ENCODE measurements around the gene SPON1. TPM values are rescaled to one million over a fixed set of nuclear protein-coding genes. Genes with fewer than 3 reads are reported as not detected.
"Not testable (repeated sequence)": the region's sequence is repeated elsewhere in the genome, so short reads cannot be mapped to it uniquely, and the experiment has no call there.

The SPON1 gene
- total RNA-seq, 1 donor from 2014 or later, result 0.68 TPM

DNA sequence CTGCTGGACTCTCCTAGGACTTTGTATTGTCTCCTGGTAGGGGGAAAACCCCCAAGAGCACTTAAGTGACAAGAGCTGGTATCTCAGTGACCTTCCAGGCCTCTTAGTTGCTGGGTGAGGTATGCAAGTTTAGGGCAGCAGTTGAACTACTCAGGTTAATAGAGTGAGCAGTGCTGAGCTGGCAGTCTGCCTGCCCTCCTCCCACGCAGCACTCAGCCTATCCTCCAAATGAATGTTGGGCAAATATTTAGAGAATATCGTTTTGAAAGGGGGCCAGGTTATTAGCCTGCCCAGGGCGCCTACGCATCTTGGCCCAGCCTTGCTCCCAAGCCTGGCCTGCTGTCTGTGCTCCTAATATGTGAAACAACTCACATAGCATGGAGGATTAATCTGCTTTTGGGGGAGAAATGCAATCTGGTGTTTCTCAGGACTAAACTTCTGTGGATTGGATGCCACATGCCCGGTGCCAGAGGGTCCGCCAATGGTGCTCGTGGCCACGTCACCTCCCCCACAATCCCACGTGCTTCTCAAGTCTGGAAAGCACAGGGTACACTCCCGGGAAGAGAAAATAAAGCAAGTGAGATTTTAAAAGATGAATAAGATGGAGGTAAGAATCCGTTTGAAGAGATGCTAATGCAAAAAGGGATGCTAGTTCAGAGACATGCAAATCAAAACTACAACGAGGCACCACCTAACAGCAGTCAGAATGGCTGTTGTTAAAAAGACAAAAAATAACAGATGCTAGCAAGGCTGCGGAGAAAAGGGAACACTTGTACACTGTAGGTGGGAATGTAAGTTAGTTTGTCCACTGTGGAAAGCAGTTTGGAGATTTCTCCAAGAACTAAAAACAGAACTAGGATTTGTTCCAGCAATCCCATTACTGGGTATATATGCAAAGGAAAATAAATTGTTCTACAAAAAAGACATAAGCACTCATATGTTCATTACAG, 67.7 kb downstream of the SPON1 start:
- ATAC-seq, result peak; percentile 95

DNA sequence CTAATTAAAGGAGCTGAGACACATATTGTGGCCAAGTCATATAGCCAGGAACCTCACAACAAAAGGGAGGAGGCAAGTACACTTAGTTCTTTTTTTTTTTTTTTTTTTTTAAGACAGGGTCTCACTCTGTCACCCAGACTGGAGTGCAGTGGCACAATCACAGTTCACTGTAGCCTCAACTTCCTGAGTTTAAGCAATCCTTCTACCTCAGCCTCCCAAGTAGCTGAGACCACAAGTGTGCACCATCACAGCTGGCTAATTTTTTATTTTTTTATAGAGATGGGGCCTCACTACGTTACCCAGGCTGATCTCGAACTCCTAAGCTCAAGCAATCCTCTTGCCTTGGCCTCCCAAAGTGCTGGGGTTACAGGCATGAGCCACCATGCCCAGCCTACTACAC, 73.0 kb downstream of the SPON1 start:
- ATAC-seq; DNase-seq (ENCODE audit: low spot score): not testable (repeated sequence)

More for the DNA sequence above, 67.7 kb downstream of the SPON1 start:
- peak; percentile 81 for DNase-seq (ENCODE audit: low spot score)

DNA sequence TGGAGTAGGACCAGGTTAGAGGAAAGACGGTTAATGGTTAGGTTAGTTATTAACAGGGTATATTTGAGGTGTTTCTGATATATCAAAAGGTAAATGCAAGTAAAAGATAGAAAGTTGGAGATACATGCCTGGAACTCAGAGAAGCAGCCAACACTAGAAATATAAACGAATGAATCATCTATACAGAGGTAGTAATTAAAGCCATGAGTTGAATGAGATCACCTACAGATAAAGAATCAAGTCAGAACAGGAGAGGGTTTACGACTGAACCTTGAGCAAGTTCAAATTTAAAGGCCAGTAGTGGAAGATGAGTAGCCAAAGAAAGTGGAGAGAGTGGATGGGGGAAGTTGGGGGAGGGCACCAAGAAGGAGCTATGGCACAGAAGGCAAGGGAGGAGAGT, 73.9 kb downstream of the SPON1 start:
- no peak for ATAC-seq

DNA sequence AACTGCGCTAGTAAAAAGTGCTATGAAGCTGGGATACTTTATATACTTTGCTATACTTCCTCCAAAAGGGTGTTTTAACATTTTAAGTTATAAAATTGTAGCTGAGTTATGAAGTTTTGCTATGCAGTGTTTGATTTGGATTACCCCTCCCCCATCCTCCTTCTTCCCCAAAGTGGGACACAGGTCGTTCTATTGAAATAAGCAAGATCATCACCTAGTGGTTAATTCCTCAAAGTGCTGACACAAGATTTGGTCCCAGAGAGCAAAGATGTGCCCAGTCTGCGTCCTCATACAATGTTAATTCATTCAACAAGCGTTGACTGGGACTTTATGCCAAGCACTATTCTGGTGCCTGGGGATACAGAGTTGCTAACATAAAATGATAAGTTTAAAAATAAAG, 78.5 kb downstream of the SPON1 start:
- peak; percentile 31 for ATAC-seq
- DNase-seq (ENCODE audit: low spot score), result no peak

More for the DNA sequence above, 73.9 kb downstream of the SPON1 start:
- no peak for DNase-seq (ENCODE audit: low spot score)

DNA sequence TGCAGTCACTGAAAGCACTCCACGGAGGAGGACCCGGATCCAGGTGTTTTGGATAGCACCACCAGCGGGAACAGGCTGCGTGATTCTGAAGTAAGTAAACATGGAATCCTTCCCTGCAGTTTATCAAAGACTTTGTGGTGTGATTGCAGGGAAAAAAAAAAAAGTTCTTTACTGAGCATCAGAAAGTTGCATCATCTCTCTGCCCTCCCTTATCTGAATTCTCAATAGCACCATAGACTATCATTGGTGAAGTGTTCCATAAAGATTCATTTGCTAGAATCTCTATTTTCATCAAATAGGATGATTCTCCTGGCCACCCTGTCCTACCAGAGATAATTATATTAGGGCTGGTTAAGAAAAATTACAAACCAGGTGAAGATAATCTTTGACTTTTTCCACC, 79.0 kb downstream of the SPON1 start:
- ATAC-seq (no peak), DNase-seq (ENCODE audit: low spot score) (no peak)

DNA sequence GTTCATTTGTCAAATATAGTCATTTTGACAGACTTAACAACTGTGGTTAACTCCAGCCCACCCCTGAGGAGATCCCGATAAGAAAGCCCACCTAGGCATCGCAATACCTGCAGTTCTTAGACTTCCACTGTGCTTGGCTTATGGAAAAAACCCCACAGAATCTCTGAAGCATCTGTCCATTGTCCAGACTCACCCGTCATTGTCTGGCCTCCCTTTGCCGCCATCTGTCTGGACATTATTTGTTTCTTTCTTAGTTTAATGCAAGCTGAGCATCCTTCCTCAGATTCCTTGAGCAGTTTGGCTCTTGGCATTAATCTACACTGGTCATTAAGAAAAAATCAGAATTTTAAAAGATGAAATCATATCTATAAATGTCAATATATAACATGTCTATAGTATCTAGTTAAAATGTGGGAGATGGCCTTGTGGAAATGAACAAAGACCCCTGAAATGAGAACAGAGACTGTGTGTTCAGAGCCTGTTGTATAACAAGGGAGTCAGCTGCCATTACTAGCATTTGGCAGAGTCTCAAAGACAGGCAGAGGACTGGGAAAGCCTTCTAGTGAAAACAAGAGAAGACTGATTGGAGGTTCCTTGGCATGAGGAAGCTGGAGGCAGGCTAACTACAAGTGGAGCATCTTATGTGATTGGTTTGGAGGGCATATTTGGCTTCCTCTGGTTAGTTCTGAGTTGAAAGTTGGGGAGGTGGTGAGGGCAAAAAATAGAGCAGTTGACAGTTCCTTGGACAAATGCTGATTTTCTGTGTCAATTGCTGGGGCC, 80.4 kb downstream of the SPON1 start:
- DNase-seq (ENCODE audit: low spot score), result no peak
- ATAC-seq, result no peak

DNA sequence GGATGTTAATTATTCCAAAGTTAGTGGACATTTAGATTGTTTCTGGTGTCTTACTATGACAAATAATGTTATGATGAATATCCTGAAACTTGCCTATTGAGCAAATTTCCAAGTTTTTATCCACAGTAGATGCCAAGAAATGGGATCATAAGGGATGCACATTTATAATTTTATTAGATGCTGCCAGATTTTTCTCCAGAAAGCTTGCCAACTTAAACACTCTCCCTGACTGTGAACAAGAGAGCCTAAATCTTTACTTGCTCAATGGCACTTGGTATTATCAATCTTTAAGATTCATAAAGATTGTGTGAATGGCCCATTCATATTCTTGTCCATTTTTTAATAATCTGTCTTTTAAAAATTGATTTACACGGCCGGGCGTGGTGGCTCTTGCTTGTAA, 82.4 kb downstream of the SPON1 start:
- DNase-seq (ENCODE audit: low spot score), result no peak
- ATAC-seq, result no peak

DNA sequence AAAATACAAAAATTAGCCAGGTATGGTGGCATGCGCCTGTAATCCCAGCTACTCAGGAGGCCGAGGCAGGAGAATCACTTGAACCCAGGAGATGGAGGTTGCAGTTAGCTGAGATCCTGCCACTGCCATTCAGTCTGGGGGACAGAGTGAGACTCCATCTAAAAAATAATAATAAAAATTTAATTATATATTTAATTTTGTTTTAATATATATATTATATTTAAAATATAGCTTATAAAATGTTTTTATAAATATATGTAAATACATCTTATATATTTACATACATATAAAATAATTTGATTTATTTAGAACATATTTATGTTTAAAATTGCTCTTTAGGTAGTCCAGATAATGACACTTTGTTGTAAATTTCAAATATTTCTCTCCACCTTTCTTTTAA, 82.9 kb downstream of the SPON1 start:
- DNase-seq (ENCODE audit: low spot score) (no peak), ATAC-seq (no peak)

DNA sequence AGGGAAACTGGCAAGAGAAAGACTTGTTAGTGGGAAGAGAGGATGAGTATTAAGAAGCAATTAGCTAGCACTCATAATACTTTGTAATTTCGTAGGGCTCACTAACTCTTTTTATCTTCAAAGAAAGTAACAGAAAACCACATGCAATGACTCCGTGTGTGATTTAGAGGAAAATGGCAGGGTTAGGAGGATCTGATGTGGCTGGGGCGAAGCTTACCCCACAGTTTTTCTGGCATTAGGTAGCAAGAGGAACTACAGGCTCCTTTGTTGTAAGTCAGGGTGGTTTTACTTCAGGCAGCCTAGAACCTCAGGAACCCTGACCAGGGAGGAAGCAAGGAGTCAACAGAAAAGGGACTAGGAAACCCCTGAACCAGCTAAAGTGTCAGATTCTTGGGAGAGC, 89.7 kb downstream of the SPON1 start:
- DNase-seq (ENCODE audit: low spot score) (no peak), ATAC-seq (no peak)

DNA sequence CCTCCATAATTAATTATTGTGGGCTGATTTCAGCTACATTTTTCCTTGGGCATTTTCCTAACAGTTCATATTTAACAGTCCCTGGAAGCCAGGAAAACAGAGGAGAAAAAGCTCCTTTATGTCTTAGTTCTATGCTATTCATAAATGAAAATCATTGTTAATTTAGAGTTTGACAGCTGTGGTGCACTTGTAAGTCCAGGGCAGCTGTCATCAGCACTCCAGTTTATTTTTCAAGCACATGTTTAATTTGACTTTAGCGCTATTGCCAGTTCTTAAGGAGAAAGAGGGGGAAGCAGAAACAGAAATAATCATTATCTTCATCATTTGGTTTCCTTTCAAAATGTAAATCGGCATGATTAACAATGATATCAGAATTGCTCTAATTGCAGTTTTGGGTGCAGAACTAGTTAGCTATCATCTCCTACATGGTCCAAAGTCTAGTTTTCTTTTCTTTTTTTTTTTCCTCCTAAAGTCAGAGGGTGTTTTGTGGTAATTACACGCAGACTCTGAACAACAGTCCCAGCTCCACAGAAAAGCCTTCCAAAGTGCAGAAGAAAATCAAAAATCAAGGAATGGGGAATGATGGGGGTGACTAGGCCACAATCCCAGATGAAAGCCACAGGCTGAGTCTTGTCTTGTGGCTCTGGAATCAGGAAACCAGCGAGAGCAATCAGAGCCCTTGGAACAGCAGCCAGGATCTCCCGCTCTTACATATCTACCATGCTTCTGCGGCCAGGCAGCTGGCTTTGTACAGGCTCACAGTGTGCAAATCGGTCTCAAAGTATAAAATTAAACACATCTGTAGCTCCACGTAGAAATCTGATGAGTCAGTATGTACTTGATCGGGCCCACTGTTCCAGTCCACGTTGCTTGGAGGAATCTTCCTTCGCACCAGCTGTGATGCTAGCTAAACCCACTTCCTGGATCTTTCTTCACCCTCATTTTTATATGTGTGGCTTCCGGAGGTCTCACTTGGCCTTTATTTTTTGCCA, 91.9 kb downstream of the SPON1 start:
- ATAC-seq, result no peak
- DNase-seq (ENCODE audit: low spot score), result no peak

DNA sequence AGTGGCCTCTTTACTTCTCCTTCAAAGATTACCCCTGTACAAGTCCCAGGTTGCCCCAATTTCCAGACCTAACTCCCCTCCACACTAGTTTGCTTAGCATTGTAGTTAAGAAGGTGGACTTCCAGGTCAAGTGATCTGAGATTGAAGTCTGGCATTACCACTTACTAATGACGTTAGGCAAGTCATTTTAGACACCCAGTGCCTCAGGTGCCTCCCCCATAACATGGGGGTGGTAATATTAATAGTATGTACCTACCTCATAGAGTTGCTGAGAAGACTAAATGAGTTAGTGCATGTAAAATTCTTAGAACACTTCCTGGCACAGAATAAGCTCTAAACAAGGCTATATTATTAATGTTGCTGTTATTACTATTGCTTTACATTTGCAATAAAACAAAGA, 93.4 kb downstream of the SPON1 start:
- ATAC-seq (no peak), DNase-seq (ENCODE audit: low spot score) (no peak)

DNA sequence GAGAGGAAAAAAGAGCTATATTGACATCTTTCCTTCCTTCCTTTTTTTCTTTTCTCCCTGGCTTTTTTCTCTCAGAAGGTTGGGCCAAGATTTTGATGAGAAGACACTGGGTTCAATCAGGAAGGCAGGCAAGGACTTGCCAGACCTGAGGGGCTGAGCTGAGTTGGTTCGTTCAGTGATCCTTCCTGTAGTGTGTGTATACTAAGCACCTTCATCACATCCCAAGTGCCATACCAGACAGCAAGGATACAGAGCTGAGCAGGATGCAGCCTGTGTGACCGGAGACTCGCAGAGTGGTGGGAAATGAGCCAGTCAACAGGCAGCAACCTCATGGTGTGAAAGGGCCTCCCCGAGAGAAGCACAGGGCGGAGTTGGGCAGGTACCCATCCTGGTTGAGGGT, 95.5 kb downstream of the SPON1 start:
- ATAC-seq (no peak), DNase-seq (ENCODE audit: low spot score) (no peak)

DNA sequence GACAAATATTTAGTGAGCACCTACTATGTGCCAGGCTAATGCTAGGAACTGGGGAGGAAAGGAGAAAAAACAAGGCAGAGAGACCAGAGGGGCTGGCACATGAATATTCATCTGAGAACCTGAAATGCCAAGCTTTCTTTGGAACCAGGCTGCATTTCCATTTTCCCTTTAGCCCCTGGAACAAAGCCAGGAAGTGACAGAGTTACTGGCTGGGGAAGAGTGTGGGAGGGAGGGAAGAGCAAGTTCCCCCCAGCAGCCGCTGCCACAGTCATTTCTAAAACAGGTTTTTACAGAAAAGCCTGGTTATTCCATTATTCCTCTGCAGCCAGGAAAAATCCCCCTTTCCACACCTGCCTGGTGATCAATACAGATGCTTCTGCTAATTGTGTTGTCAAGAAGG, 97.0 kb downstream of the SPON1 start:
- DNase-seq (ENCODE audit: low spot score) (no peak), ATAC-seq (no peak)

DNA sequence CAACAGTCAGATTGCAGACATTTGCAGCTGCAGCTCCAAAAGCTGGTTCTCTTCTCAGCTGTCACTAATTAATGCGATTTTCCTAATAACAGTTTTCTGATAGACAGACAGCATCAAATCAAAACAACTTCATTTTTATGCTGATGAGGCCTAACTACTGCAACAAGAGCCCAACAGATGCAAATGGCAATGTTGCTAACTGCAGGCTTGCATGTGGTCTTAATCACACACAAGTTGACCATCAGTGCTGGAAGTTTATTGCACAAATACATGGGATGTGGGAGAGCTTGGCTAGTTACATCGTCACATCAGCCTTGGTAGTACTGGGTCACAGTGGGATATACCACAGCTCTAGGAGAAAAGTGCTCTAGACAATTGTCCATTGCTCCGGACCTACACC, 99.2 kb downstream of the SPON1 start:
- DNase-seq (ENCODE audit: low spot score) (no peak), ATAC-seq (no peak)

DNA sequence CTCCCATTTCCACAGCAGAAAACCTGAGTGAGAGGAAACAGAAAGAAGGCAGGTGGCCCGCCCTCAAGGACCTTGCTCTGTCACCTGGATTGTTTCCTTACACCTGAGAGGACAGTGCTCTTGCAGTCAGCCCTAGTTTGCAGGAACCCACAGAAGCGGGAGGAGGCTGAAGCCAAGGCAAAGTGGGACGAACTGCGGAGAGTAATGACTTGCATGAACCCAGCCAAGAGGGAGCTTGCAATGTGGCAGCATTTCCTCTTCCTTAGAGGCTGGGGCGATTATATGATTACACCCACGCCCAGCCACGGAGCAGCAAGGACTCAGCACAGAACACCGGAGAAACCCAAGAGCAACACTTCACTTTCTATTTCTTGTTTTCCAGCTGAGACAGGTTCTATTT, 102.6 kb downstream of the SPON1 start:
- ATAC-seq (no peak), DNase-seq (ENCODE audit: low spot score) (no peak)

DNA sequence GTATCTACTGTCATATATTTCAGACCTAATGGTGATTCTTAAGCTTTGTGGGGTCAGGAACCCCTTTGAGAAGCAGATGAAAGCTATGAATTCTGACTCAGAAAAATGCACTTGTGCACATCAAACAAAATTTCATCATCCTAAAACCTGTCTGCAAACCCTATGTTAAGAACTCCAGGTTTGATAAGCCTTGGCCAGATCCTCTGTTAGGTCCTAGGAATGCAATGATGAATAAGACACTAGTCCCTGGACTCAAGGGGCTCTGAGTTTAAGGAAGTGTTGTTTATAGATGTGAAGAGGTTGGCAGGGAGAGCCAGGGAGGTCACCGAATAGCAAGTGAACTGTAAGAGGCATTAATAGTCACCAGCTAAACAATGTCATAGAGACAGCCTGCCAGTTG, 103.2 kb downstream of the SPON1 start:
- ATAC-seq, result no peak

DNA sequence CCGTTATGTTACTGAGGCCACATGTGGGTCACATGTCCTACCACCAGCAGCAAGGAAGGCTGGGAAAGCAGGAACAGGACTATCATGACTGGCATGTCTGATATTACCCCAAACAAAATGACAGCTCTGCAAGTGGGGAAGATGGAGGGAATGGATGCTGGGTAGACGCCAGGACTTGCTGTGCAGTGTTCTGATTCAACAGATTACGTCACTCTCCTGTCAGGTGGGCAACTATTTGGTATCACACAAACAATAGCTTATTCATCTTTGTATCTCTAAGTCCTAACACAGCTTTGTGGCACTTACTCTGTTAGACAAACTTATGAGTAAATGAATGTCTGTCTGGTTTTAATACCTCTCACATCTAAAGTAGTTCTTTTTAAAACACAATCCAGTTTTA, 105.2 kb downstream of the SPON1 start:
- DNase-seq (ENCODE audit: low spot score) (no peak), ATAC-seq (no peak)

More for the DNA sequence above, 103.2 kb downstream of the SPON1 start:
- DNase-seq (ENCODE audit: low spot score), result no peak

DNA sequence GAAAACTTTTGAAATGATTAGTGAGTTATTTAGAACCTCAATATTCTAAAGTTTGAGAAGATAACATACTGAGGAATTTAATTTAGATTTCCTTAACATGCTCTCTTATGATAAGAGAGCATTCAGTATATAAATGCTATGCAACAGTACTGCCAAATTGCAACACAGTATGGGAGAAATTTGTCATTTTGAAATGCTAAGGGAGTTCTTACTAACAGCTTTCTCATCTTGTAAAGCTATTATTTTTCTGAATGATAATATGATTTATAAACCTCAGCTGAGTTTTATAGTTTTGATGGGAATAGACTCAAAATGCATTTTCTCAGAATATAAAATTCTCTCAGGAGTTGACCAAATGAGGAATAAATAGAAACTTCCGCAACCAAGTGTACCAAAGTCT, 108.4 kb downstream of the SPON1 start:
- DNase-seq (ENCODE audit: low spot score) (no peak), ATAC-seq (no peak)

DNA sequence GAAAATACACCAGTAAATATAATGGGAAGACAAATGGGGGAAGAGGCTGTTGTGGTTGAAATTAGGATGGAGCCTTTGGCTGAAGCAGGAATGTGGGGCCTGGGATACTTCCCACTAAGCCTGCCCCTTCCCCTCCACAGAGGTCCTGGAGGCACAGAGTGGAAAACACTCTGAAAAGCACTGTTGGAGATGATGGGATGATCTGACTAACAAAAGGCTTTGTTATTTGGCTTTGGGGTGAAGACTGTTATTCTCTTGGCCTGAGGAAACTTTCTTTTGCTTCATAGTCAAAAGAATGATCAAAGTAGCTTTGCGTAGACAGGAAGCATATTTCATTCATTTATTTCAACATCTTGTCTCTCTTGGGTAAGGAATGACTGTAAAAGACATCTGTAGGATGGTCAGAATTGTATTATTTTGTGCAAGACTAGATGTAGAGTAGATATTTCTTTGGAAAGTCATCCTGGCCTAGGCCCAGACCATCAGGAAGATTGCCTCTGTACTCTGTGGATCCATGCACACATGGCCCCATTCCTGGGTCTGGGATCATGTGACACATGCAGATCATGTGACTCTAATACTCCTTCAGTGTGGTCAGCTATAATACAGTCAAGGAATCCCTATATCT, 111.4 kb downstream of the SPON1 start:
- ATAC-seq (no peak), DNase-seq (ENCODE audit: low spot score) (no peak)

Measured in left lobe of liver (tissue), 2 donors.